Kidney (tissue), 14 donors: Measurements from ENCODE around the gene USP30. TPM values are rescaled to one million over a fixed set of nuclear protein-coding genes. Genes with fewer than 3 reads are reported as not detected.

Experiments
- DNase-seq, 5 donors: peaks; one replicate each; pipeline ENCODE4 v3.0.0-alpha.2; 2013 to 2020
- FAIRE-seq: peaks from 2 replicates; lab custom pipeline; 2012; peaks lifted over from hg19 to GRCh38; lab: Jason Lieb, UNC
- H3K27ac ChIP-seq, 2 donors: one replicate each; pipeline ENCODE4 v1.7.0; 2013; ENCODE audit warnings: low read depth in 2 of 2, low read length in 2 of 2, inconsistent platforms in 1 of 2
- H3K27me3 ChIP-seq: one replicate; pipeline ENCODE4 v1.7.1; 2013; ENCODE audit warnings: low read length, inconsistent platforms; ENCODE audit not compliant: control insufficient read depth, insufficient read depth
- H3K36me3 ChIP-seq, 3 donors: one replicate each; pipeline versions ENCODE4 v1.7.0 to v1.7.1; 2013; ENCODE audit warnings: low read length in 3 of 3, control low read depth in 1 of 3, inconsistent platforms in 1 of 3; ENCODE audit not compliant: insufficient read depth in 3 of 3, control insufficient read depth in 2 of 3
- H3K4me1 ChIP-seq, 3 donors: one replicate each; pipeline versions ENCODE4 v1.7.0 to v1.7.1; 2013; ENCODE audit warnings: low read length in 3 of 3, inconsistent platforms in 1 of 3, low read depth in 1 of 3; ENCODE audit not compliant: control insufficient read depth in 2 of 3, insufficient read depth in 2 of 3
- H3K4me3 ChIP-seq, 3 donors: one replicate each; pipeline versions ENCODE4 v1.7.0 to v1.8.1; 2013; ENCODE audit warnings: low read length in 3 of 3, control low read depth in 1 of 3, inconsistent platforms in 1 of 3
- H3K9ac ChIP-seq, 3 donors: one replicate each; pipeline versions ENCODE4 v1.7.0 to v1.7.1; 2013; ENCODE audit warnings: low read length in 3 of 3, control low read depth in 1 of 3, inconsistent platforms in 1 of 3
- H3K9me3 ChIP-seq, 3 donors: one replicate each; pipeline versions ENCODE4 v1.7.0 to v1.7.1; 2013; ENCODE audit warnings: low read length in 3 of 3, control low read depth in 1 of 3, inconsistent platforms in 1 of 3; ENCODE audit not compliant: control insufficient read depth in 2 of 3, insufficient read depth in 1 of 3
- intact Hi-C: fragments of 100-400 bp; cut with DNase I; formaldehyde crosslinking; loops from one replicate; pipeline ENCODE4 v1.11.1; 2022
- polyA plus RNA-seq: library from polyadenylated mRNA; stranded (reverse); fragments of 350-450 nt; fragmentation: Illumina TruSeq; extraction: RNeasy Lipid Tissue Mini Kit (QIAGEN cat#74804); gene quantifications from one replicate; pipeline ENCODE4 v1.2.3, GENCODE V29; 2014; ENCODE audit warnings: low read depth, low replicate concordance; ENCODE audit not compliant: insufficient read depth
- total RNA-seq: library from RNA; stranded (reverse); fragmentation: NEBNext Ultra II Directional; extraction: Animal tissue kit (Norgen Biotek cat#: 25700); gene quantifications from one replicate; pipeline ENCODE4 v1.2.1, GENCODE V29; 2021
- TF ChIP-seq, protein P1 (sequence below): IDR thresholded peaks from 3 replicates; pipeline ENCODE4 v1.5.1; 2012; ENCODE audit warnings: mild to moderate bottlenecking, moderate library complexity, borderline replicate concordance; ENCODE audit not compliant: insufficient read depth; ENCODE audit errors: extremely low read depth
- donor health status: control.
- donor health status: control.
- donor health status: control.
- donor health status: control.
- donor health status: control.
- donor health status: DM: yes; HTN: yes; CAD: no.
- donor health status: Normal renal cell carcinoma (clear cell type).

The USP30 gene
- total and polyA plus RNA-seq, 2 donors from 2014 or later = 9.6 to 16.1 TPM

DNA sequence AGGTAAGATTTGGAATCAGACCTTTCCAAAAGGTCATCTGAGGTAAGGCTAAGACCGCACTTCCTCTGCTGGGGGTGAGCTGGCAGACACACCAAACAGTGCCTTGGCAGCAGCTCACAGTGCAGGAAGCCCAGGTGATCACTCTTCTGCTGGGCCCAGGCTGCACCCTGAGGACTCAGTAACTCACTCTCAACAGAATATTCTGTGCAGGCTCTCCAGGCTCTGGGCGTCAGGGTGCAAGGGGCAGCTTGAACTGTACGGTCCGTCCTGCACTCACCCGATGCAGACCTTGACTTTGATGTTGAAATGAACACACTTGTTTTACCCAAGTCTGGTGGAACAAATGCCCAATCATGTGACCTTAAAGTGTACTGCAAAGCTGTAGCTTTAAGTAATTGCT is 34.9 kb downstream of the USP30 start:
- intact Hi-C loops = no loop called here
- H3K9ac ChIP-seq = no peak overlapping the region
- DNase-seq (peak in 1 of 5 donors; percentile 37), FAIRE-seq (no peak)
- no peaks in the 10 kb centered on the region for H3K27me3 ChIP-seq
- peaks cover 8 to 28% (median 18%) of the 10 kb centered on the region in 3 donors for H3K36me3 ChIP-seq
- TF ChIP-seq, protein P1, sequence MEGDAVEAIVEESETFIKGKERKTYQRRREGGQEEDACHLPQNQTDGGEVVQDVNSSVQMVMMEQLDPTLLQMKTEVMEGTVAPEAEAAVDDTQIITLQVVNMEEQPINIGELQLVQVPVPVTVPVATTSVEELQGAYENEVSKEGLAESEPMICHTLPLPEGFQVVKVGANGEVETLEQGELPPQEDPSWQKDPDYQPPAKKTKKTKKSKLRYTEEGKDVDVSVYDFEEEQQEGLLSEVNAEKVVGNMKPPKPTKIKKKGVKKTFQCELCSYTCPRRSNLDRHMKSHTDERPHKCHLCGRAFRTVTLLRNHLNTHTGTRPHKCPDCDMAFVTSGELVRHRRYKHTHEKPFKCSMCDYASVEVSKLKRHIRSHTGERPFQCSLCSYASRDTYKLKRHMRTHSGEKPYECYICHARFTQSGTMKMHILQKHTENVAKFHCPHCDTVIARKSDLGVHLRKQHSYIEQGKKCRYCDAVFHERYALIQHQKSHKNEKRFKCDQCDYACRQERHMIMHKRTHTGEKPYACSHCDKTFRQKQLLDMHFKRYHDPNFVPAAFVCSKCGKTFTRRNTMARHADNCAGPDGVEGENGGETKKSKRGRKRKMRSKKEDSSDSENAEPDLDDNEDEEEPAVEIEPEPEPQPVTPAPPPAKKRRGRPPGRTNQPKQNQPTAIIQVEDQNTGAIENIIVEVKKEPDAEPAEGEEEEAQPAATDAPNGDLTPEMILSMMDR = no peak
- peaks cover 0 to 6% (median 3%) of the 10 kb centered on the region in 3 donors for H3K4me1 ChIP-seq
- no peaks in the 10 kb centered on the region for H3K9me3 ChIP-seq
- no peak overlapping the region for H3K4me3 ChIP-seq
- no peak overlapping the region for H3K27ac ChIP-seq

DNA sequence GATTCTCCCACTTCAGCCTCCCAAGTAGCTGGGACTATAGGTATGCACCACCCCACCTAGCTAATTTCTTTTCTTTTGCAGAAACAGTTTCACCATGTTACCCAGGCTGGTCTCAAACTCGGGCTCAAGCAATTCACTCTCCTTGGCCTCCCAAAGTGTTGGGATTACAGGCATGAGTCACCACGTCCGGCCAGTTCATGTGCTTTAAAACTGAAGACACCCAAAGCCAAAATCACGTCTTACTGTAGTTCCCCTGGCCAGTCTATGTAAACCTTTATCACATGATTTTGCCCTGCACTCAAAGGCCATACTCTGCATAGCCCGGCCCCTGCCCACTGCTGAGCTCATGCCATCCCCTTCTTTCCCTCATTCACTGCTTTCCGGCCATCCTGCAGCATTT is 36.4 kb downstream of the USP30 start:
- Histone ChIP-seq H3K9me3 (no peaks in the 10 kb centered on the region), H3K27ac (no peak overlapping the region), H3K36me3 (peaks cover 2 to 14% (median 6%) of the 10 kb centered on the region in 3 donors), H3K4me3 (no peak overlapping the region), H3K4me1 (peaks cover 4 to 16% (median 12%) of the 10 kb centered on the region in 3 donors), H3K27me3 (no peaks in the 10 kb centered on the region), H3K9ac (no peak overlapping the region)
- DNase-seq (no peak), FAIRE-seq (no peak)
- intact Hi-C loops = no loop called here
- TF ChIP-seq, protein P1 = no peak

DNA sequence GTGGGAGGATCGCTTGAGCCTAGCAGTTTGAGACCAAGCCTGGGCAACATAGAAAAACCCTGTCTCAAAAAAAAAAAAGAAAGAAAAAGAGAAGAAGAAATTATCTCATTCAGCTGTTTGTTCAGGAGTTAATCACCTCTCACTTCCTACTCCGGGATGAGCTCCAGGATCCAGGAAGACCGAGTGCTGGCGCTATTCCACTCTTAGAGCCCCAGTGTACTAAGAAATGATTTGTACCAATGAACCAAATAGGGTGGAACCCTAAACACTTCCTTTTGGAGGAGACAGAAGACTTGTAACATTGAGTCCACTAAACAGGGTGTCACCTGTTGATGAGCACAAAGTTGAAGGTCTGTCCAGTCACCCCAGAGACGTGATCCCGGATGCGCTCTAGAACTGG is 37.3 kb downstream of the USP30 start:
- peaks cover 0 to 13% (median 6%) of the 10 kb centered on the region in 3 donors for H3K36me3 ChIP-seq

More for the DNA sequence above, 37.3 kb downstream of the USP30 start:
- FAIRE-seq = no peak
- no peaks in the 10 kb centered on the region for H3K9me3 ChIP-seq
- no peak overlapping the region for H3K27ac ChIP-seq
- H3K27me3 ChIP-seq = no peaks in the 10 kb centered on the region
- H3K4me1 ChIP-seq = peaks cover 4 to 13% (median 12%) of the 10 kb centered on the region in 3 donors
- TF ChIP-seq, protein P1 = no peak
- no peak overlapping the region for H3K4me3 ChIP-seq
- no peak for DNase-seq
- H3K9ac ChIP-seq = no peak overlapping the region
- intact Hi-C loops = no loop called here
